HepG2 (cell line): ENCODE measurements around the gene TTPAL. TPM values are rescaled to one million over a fixed set of nuclear protein-coding genes. Genes with fewer than 3 reads are reported as not detected.

Experiments
- AKNA ChIP-seq: sonication (generic); formaldehyde crosslinking; IDR thresholded peaks from 2 replicates; pipeline ENCODE4 v1.4.0; 2020; ENCODE audit warnings: missing genetic modification reagents, borderline replicate concordance
- CBFB ChIP-seq: sonication (generic); formaldehyde crosslinking; IDR thresholded peaks from 2 replicates; pipeline ENCODE4 v1.4.0; 2020; ENCODE audit warnings: missing genetic modification reagents
- ETV6 ChIP-seq: sonication (generic); formaldehyde crosslinking; conservative IDR thresholded peaks from 2 replicates; pipeline ENCODE4 v1.4.0; 2020; ENCODE audit warnings: missing genetic modification reagents
- FOXJ3 ChIP-seq: sonication (generic); formaldehyde crosslinking; IDR thresholded peaks from 2 replicates; pipeline ENCODE4 v1.4.0; 2020; ENCODE audit warnings: missing genetic modification reagents, mild to moderate bottlenecking, borderline replicate concordance
- FOXP4 ChIP-seq: sonication (generic); formaldehyde crosslinking; IDR thresholded peaks from 2 replicates; pipeline ENCODE4 v1.4.0; 2020; ENCODE audit warnings: missing genetic modification reagents
- HDAC2 ChIP-seq: sonication (generic); formaldehyde crosslinking; IDR thresholded peaks from 2 replicates; pipeline ENCODE4 v1.4.0; 2020; ENCODE audit warnings: missing genetic modification reagents
- JUN ChIP-seq: sonication (generic); formaldehyde crosslinking; IDR thresholded peaks from 2 replicates; pipeline ENCODE4 v1.4.0; 2020; ENCODE audit warnings: mild to moderate bottlenecking, missing genetic modification reagents
- KAT8 ChIP-seq: IDR thresholded peaks from 2 replicates; pipeline ENCODE4 v1.6.1; 2016; ENCODE audit warnings: missing genetic modification reagents, missing compliant biosample characterization
- MAX ChIP-seq: IDR thresholded peaks from 2 replicates; pipeline ENCODE4 v1.6.1; 2012; ENCODE audit warnings: inconsistent platforms
- MEIS2 ChIP-seq: sonication (generic); formaldehyde crosslinking; IDR thresholded peaks from 2 replicates; pipeline ENCODE4 v1.9.0; 2021; ENCODE audit warnings: mild to moderate bottlenecking, missing genetic modification reagents
- NFYB ChIP-seq: sonication (generic); formaldehyde crosslinking; IDR thresholded peaks from 2 replicates; pipeline ENCODE4 v1.4.0; 2020; ENCODE audit warnings: missing genetic modification reagents
- NKX3-1 ChIP-seq: sonication (generic); formaldehyde crosslinking; IDR thresholded peaks from 2 replicates; pipeline ENCODE4 v1.5.0; 2020; ENCODE audit warnings: missing genetic modification reagents
- PCBP2 ChIP-seq: fragments of 200-400 bp; formaldehyde crosslinking; optimal IDR thresholded peaks from 2 replicates; pipeline ENCODE3; 2018; ENCODE audit warnings: low read length, low read depth; ENCODE audit not compliant: poor library complexity, severe bottlenecking
- SIN3A ChIP-seq: IDR thresholded peaks from 2 replicates; pipeline ENCODE4 v1.6.1; 2011; ENCODE audit warnings: low read depth, mild to moderate bottlenecking, control low read depth, low read length, borderline replicate concordance
- SIX1 ChIP-seq: sonication (generic); formaldehyde crosslinking; IDR thresholded peaks from 2 replicates; pipeline ENCODE4 v1.4.0; 2020; ENCODE audit warnings: missing genetic modification reagents, borderline replicate concordance
- SYNCRIP ChIP-seq: fragments of 200-400 bp; formaldehyde crosslinking; IDR thresholded peaks from 2 replicates; pipeline ENCODE4 v1.6.1; 2018; ENCODE audit warnings: mild to moderate bottlenecking, low read depth, low read length; ENCODE audit not compliant: insufficient read depth
- TAF1 ChIP-seq: sonication (generic); formaldehyde crosslinking; IDR thresholded peaks from 2 replicates; pipeline ENCODE4 v1.4.0; 2020; ENCODE audit warnings: missing genetic modification reagents
- TEF ChIP-seq: sonication (generic); formaldehyde crosslinking; IDR thresholded peaks from 2 replicates; pipeline ENCODE4 v1.5.0; 2020; ENCODE audit warnings: missing genetic modification reagents
- ZIK1 ChIP-seq: sonication (generic); formaldehyde crosslinking; IDR thresholded peaks from 2 replicates; pipeline ENCODE4 v1.5.0; 2020; ENCODE audit warnings: mild to moderate bottlenecking, low read depth, missing genetic modification reagents, borderline replicate concordance
- ZNF205 ChIP-seq: IDR thresholded peaks from 2 replicates; pipeline ENCODE4 v1.6.1; 2018; ENCODE audit warnings: missing biosample characterization, missing genetic modification reagents
- ZNF264 ChIP-seq: sonication (generic); formaldehyde crosslinking; IDR thresholded peaks from 2 replicates; pipeline ENCODE4 v1.4.0; 2020; ENCODE audit warnings: missing genetic modification reagents
- ZNF34 ChIP-seq: sonication (generic); formaldehyde crosslinking; IDR thresholded peaks from 2 replicates; pipeline ENCODE4 v1.4.0; 2020; ENCODE audit warnings: mild to moderate bottlenecking, missing genetic modification reagents, borderline replicate concordance
- ZNF652 ChIP-seq: IDR thresholded peaks from 2 replicates; pipeline ENCODE4 v1.6.1; 2016; ENCODE audit warnings: low read depth, borderline replicate concordance
- polyA plus RNA-seq, 8 experiments: library from polyadenylated mRNA; depleted of rRNA in 3 of 8; stranded (reverse) in 7 of 8; unstranded in 1 of 8; fragments of >200 nt; fragmentation: Illumina TruSeq in 4 of 8; extraction: Trizol in 4 of 8; gene quantifications; 2 replicates each; pipeline versions ENCODE4 v1.2.1 to v1.2.3, GENCODE V29; 2011 to 2016; ENCODE audit warnings: low read depth in 4 of 8, missing spikeins in 1 of 8, mixed read lengths in 1 of 8; ENCODE audit not compliant: insufficient read depth in 1 of 8
- total RNA-seq, 5 experiments: library from RNA; depleted of rRNA; stranded (reverse); fragments of >200 nt; fragmentation: Illumina TruSeq; extraction: Trizol; gene quantifications; 2 replicates each; pipeline ENCODE4 v1.2.3, GENCODE V29; 2016; ENCODE audit warnings: low read depth in 1 of 5

The TTPAL gene
- total and polyA plus RNA-seq, 2 of the 13 experiments (the other 11 are each of a cell fraction or from before 2014, with no cell fraction given), result 4.3 to 18.8 TPM

- TF ChIP-seq AKNA (CRISPR knock-in tag) (no peak), FOXP4 (CRISPR knock-in tag) (peak; percentile 39; the same call in 1 of the 2 replicates), ZNF205 (CRISPR knock-in tag) (no peak), HDAC2 (CRISPR knock-in tag) (peak; percentile 56), ZNF34 (CRISPR knock-in tag) (0 out of 2 replicates have a peak, but pooled peaks have one; percentile 41), CBFB (CRISPR knock-in tag) (peak; percentile 78; the same call in 1 of the 2 replicates), NKX3-1 (peak; percentile 61; the same call in 1 of the 2 replicates), ZNF652 (CRISPR knock-in tag) (peak; percentile 66; the same call in 1 of the 2 replicates), SIN3A (no peak; the same call in 1 of the 2 replicates), PCBP2 (no peak), ZIK1 (peak; percentile 85; the same call in 1 of the 2 replicates), NFYB (CRISPR knock-in tag) (peak; percentile 52), FOXJ3 (CRISPR knock-in tag) (peak; percentile 57), ZNF264 (CRISPR knock-in tag) (no peak; the same call in 1 of the 2 replicates), ETV6 (CRISPR knock-in tag) (no peak; the same call in 1 of the 2 replicates), JUN (CRISPR knock-in tag) (peak; percentile 84), SYNCRIP (no peak), MEIS2 (CRISPR knock-in tag) (peak; percentile 52; the same call in 1 of the 2 replicates), TAF1 (CRISPR knock-in tag) (peak; percentile 68; the same call in 1 of the 2 replicates), TEF (CRISPR knock-in tag) (no peak), KAT8 (CRISPR knock-in tag) (peak; percentile 57; the same call in 1 of the 2 replicates), MAX (peak; percentile 81), SIX1 (CRISPR knock-in tag) (0 out of 2 replicates have a peak, but pooled peaks have one; percentile 12)
Observed at GRCh38 chr20:44433751-44434538, 41.7 kb upstream of the TTPAL start (continued).
